GM18858 (cell line): Measurements from ENCODE around the gene MKX.

Experiments
- ATAC-seq: cut with Tn5 transposase; IDR thresholded peaks from one replicate; pipeline ENCODE4 v1.9.1; 2021; ENCODE audit not compliant: unreplicated experiment

Gene MKX

GRCh38 chr10:27742195-27743011 lies 3.2 kb downstream of the MKX start:
- ATAC-seq = peak; percentile 97

- ATAC-seq = no peak
These were observed 4.2 kb downstream of the MKX start for GRCh38 chr10:27741173-27742091.

- ATAC-seq = no peak
These were observed 9.2 kb downstream of the MKX start for GRCh38 chr10:27736396-27736795.

- no peak for ATAC-seq
These were observed 15.6 kb downstream of the MKX start for GRCh38 chr10:27730041-27730440.

GRCh38 chr10:27728338-27728737 lies 17.3 kb downstream of the MKX start:
- no peak for ATAC-seq

GRCh38 chr10:27724287-27724686 lies 21.3 kb downstream of the MKX start:
- ATAC-seq = no peak

- ATAC-seq = no peak
These were observed 22.2 kb downstream of the MKX start for GRCh38 chr10:27723436-27723835.

GRCh38 chr10:27720529-27720928 lies 25.1 kb downstream of the MKX start:
- ATAC-seq = no peak

GRCh38 chr10:27719052-27719451 lies 26.6 kb downstream of the MKX start:
- ATAC-seq = no peak

GRCh38 chr10:27717861-27718260 lies 27.8 kb downstream of the MKX start:
- no peak for ATAC-seq

- ATAC-seq = no peak
These were observed 28.4 kb downstream of the MKX start for GRCh38 chr10:27717224-27717623.

- no peak for ATAC-seq
These were observed 29.1 kb downstream of the MKX start for GRCh38 chr10:27716521-27716920.

- no peak for ATAC-seq
These were observed 30.1 kb downstream of the MKX start for GRCh38 chr10:27715505-27715904.

- no peak for ATAC-seq
These were observed 31.3 kb downstream of the MKX start for GRCh38 chr10:27714349-27714748.

GRCh38 chr10:27713941-27714340 lies 31.7 kb downstream of the MKX start:
- ATAC-seq = no peak

GRCh38 chr10:27710014-27710413 lies 35.6 kb downstream of the MKX start:
- ATAC-seq = no peak

GRCh38 chr10:27709304-27709703 lies 36.3 kb downstream of the MKX start:
- ATAC-seq = no peak

GRCh38 chr10:27701938-27702537 lies 43.6 kb downstream of the MKX start:
- ATAC-seq = no peak

- no peak for ATAC-seq
These were observed 45.8 kb downstream of the MKX start for GRCh38 chr10:27699776-27700175.

- ATAC-seq = no peak
These were observed 46.7 kb downstream of the MKX start for GRCh38 chr10:27698961-27699360.

GRCh38 chr10:27696466-27696865 lies 49.2 kb downstream of the MKX start:
- no peak for ATAC-seq

GRCh38 chr10:27695706-27696105 lies 49.9 kb downstream of the MKX start:
- no peak for ATAC-seq
